ENCODE results near the gene SMIM41.

The SMIM41 gene

GRCh38 chr12:52123487-52124186 is 44.1 kb downstream of the SMIM41 start:
- DNase-seq, result no peak

DNA sequence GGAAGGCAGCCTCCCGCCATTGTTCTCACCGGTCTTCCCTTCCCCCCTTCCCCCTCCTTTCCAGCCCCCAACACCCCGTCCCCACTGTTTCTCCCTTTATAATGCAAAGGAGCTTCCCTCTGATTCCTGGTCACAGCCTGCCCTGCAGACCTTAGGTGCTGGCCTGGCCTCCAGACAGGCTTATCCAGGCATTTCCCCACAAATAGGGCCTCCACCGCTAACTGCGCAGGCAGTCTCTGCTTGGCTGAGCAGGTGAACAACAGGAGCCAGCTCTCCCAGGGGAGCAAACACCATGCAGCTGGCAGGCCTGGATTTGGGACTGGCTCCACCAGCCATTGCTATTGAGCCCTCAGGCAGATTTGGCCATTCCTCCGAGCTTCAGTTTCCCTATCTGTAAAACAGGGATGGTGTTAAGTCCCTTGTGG is 46.0 kb downstream of the SMIM41 start:
- no peak for DNase-seq

DNA sequence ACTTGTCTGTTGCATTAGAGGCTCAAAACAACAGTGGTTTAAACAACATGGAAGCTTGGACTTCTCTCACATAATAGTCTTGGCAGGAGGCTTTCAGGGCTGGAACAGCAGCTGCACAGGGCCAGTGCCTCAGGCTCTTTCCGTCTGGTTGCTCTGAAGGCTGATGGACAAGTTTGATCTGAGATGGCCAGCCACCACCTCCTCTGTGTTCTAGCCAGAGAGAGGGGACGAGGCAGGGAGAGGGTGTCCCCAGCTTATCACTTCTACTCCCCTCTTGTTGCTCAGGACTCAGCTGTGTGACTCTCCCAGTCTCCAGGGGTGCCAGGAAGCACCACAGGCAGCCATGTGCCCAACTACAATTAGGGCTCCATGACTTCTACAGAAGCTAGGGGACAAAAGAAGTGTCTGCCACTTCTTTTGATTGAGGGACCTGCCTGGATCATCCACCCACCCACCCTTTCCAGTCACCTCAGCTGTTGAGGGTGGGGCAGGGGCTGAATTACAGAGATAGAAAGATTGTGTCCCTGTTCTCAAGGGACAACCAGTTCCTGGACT is 46.6 kb downstream of the SMIM41 start:
- no peak for DNase-seq

DNA sequence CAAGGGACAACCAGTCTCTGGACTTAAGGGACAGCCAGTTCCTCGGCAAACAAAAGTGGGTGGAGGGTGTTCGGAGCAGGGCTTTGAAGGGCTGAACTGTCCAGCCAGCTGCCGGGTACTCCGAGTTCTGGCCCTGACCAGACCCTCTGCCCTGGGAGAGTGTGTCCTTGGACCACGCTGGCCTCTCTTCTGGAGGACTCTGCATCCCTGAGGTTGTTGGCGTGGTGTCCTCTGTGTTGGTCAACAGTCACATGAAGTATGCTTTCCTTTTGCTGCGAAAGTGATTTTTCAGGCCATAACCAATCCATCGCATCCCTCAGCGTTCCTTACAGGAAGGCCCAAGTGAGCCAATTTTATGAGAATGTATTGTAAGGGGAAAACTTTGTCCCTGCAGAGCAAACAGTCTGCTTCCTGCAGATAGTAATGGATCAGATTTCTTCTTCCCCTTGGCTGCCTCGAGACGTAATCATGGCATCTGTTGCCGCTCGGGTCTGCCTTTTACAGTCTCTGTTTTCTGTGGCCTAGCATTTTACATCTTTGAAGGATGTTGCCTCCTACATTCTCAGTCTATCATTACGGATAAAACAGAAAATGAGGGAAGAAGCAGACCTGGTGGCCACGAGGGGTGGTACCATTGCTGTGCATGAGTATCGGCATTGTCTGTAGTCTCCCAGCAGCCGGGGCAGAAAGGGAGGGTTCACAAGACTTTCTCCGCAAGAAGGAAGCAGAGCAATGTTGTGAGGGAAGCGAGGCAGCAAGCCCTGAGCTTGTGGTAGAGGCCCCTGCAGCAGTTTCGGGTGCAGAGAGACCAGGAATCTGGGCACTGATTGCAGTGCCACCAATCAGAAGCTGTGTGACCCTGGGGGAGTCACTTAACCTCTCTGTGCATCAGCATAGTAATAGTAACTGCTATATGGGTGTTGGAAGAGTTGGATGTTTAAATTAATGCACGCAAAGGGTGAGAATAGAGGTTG is 47.4 kb downstream of the SMIM41 start:
- no peak for DNase-seq

GRCh38 chr12:52127683-52128450 is 48.4 kb downstream of the SMIM41 start:
- DNase-seq, result no peak

DNA sequence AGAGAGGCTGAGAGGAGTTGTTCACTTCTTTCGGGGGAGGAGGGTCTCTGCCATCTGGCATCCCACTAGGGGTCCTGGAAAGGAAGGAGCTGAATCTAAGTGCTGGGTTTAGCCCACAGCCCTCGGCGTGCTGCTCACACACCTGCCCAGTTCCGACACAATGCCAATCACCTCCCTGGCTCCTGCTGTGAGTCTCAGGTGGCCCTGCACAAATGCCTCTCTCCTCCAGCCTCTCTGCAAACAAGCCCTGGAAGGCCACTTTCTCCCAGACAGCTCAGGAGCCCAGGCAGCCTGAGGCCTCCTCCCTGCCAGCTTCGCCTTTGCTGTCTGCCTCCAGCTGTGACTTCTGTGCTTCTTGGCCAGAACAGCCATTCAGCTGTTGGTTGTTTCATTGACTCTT is 51.2 kb downstream of the SMIM41 start:
- DNase-seq, result no peak

DNA sequence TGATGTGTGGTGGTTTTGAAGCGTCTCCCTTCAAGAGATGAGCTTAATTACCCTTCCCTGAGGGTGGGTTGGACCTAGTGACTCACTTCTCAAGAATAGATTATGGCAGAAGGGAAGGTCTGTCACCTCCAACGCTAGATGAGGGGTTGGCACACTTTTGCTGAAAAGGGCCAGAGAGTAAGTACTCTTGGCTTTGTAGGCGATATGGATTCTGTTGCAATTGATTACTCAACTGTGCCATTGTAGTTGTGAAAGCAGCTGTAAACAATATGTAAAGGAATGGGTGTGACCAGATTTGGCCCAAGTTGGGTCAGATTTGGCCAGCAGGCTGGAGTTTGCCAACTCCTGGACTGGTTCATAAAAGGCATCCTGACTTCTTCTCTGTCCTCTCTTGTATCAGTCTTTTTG is 53.3 kb downstream of the SMIM41 start:
- DNase-seq, result no peak

DNA sequence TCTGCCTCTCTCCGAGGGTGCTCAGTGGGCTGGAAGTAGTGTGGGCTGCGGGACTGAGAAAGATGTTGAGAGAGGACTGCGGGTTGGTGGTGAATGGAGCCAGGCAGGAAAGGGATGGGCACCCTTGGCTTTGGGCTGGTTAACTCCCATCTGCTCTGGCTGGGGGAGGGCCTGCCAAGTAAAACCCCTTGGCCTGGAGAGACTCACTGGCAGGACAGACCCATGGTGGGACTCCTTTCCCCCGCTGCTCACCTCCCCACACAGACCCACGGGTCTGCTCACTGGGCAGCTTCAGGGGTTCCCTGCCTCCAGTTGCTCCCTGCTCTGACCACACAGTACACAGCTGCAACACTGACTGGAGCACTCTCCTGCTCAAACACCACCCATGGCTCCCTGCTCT is 58.2 kb downstream of the SMIM41 start:
- no peak for DNase-seq

DNA sequence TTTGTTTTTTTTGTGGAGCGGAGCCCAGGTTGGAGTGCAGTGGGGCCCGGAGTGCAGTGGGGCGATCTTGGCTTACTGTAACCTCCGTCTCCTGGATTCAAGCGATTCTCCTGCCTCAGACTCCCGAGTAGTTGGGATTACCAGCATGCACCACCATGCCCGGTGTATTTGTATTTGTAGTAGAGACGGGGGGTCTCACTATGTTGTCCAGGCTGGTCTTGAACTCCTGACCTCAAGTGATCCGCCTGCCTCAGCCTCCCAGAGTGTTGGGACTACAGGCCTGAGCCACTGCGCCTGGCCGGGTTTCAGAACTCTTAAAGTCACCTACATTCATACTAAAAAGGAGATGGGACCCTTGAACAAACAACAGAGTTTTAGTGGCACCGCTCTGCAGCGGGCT is 59.6 kb downstream of the SMIM41 start:
- no peak for DNase-seq

DNA sequence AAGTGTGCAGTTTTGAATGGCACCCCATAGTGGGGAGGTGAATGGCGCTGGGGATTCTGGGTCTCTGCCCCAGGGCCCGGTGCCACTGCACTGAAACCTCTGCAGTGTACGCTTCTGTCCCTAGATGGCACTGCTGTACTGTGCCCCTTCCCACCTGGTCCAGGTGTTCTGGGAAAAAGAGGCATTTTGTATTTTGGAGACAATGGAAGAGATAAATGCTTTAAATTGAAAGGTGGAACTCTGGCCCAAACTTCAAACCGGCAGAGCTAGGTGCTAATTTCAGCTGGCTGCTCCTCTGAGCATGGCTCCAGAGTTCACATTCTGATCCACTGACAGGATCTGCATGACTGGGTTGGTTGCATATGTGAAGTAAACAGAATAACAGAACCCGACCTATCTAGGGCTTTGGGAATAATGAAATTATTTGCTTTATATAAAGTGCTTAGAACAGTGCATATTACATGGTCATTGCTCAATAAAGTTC is 60.1 kb downstream of the SMIM41 start:
- no peak for DNase-seq

GRCh38 chr12:52141306-52141705 is 61.8 kb downstream of the SMIM41 start:
- no peak for DNase-seq

- DNase-seq, result no peak
These were observed 62.4 kb downstream of the SMIM41 start for GRCh38 chr12:52141875-52142274.

- DNase-seq, result no peak
These were observed 62.9 kb downstream of the SMIM41 start for GRCh38 chr12:52142431-52142830.

GRCh38 chr12:52144512-52145227 is 65.2 kb downstream of the SMIM41 start:
- no peak for DNase-seq

GRCh38 chr12:52145228-52146088 is 66.0 kb downstream of the SMIM41 start:
- no peak for DNase-seq

- DNase-seq, result no peak
These were observed 66.8 kb downstream of the SMIM41 start for GRCh38 chr12:52146089-52146821.

DNA sequence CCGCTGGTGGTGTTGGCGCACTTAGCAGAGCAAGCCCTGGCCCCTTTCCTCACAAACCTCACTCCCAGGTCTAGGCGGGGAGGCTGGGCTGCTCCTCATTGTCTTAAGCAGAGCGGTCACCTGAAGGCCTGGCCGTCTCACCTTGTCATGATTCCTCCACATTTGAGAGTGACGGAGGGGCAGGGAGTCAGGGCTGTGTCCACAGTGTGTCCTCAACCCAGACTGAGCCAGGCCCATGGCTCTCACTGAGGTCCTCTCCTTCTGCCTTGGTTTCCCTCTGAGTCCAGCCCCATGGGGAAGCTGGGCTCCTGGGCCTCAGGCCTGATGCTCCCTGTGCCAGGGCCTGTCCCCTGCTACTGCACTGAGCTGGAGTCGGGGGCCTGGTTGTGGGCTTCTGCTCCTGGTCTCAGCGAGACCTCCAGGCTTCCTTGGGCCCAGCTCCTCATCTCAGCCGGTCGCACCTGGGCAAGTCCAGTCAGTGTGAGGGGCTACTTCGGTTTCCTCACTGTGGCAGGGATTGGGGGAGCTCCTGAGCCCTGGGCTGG is 67.4 kb downstream of the SMIM41 start:
- no peak for DNase-seq

- DNase-seq, result no peak
These were observed 68.0 kb downstream of the SMIM41 start for GRCh38 chr12:52147367-52147963.

GRCh38 chr12:52147964-52148463 is 68.5 kb downstream of the SMIM41 start:
- DNase-seq, result no peak

Measured in SIG-M5 (cell line).